Small intestine (tissue), 7 donors: ENCODE measurements around the gene ASCC3. TPM values are rescaled to one million over a fixed set of nuclear protein-coding genes. Genes with fewer than 3 reads are reported as not detected.
A peak's percentile ranks its signal among the peaks of the same experiment; 100 is the strongest.

Source experiments
- DNase-seq, 2 donors: peaks; one replicate each; pipeline versions ENCODE4 v3.0.0 to v3.0.0-alpha.2; 2013
- FAIRE-seq: peaks from 2 replicates; lab custom pipeline; 2012; peaks lifted over from hg19 to GRCh38; lab: Jason Lieb, UNC
- H3K27ac ChIP-seq, 3 donors: one replicate each; pipeline ENCODE4 v1.5.1; 2013; ENCODE audit warnings: low read length in 2 of 3, mild to moderate bottlenecking in 2 of 3, control low read depth in 1 of 3, inconsistent platforms in 1 of 3, low read depth in 1 of 3, moderate library complexity in 1 of 3
- H3K27me3 ChIP-seq, 3 donors: one replicate each; pipeline ENCODE4 v1.6.1; 2013; ENCODE audit warnings: low read length in 3 of 3, inconsistent platforms in 1 of 3; ENCODE audit not compliant: control insufficient read depth in 3 of 3, insufficient read depth in 3 of 3
- H3K36me3 ChIP-seq, 3 donors: one replicate each; pipeline ENCODE4 v1.6.1; 2013; ENCODE audit warnings: low read length in 3 of 3, inconsistent platforms in 1 of 3, low read depth in 1 of 3, mild to moderate bottlenecking in 1 of 3, moderate library complexity in 1 of 3; ENCODE audit not compliant: control insufficient read depth in 3 of 3, insufficient read depth in 2 of 3
- H3K4me1 ChIP-seq, 3 donors: one replicate each; pipeline ENCODE4 v1.6.1; 2013; ENCODE audit warnings: low read length in 2 of 3, inconsistent platforms in 1 of 3, low read depth in 1 of 3, mild to moderate bottlenecking in 1 of 3, moderate library complexity in 1 of 3; ENCODE audit not compliant: control insufficient read depth in 3 of 3, insufficient read depth in 2 of 3
- H3K4me3 ChIP-seq, 3 donors: one replicate each; pipeline ENCODE4 v1.5.1; 2013; ENCODE audit warnings: low read length in 3 of 3, control low read depth in 1 of 3, inconsistent platforms in 1 of 3, low read depth in 1 of 3, mild to moderate bottlenecking in 1 of 3, moderate library complexity in 1 of 3
- H3K9me3 ChIP-seq, 2 donors: one replicate each; pipeline ENCODE4 v1.6.1; 2013; ENCODE audit warnings: low read depth in 1 of 2, low read length in 1 of 2; ENCODE audit not compliant: control insufficient read depth in 2 of 2, insufficient read depth in 1 of 2
- WGBS, 3 donors: extraction: QIAGEN DNeasy Blood & Tissue Kit; methylation state at CpG; one replicate each; pipeline ENCODE4 v1.1.7; 2013; 5-methylcytosine and 5-hydroxymethylcytosine counted together
- polyA plus RNA-seq, 4 donors: library from polyadenylated mRNA; stranded (reverse) in 3 of 4; unstranded in 1 of 4; fragments of 200-250 nt in 3 of 4; fragments of 120-200 nt in 1 of 4; gene quantifications; one replicate each; pipeline versions ENCODE4 v1.2.1 to v1.2.3, GENCODE V29; 2013
- donor health status: healthy with polysubstance abuse.
- donor health status: control.
- donor health status: control.
- donor health status: Bipolar disorder and iron deficiency.
- donor health status: healthy.

ASCC3 gene
- polyA plus RNA-seq, 4 donors, result 6.8 to 29.0 (median 13.6) TPM

- Histone ChIP-seq H3K4me3 (peak overlapping the region; percentile 83 to 96 (median 87)), H3K27me3 (no peaks in the 10 kb centered on the region), H3K36me3 (no peaks in the 10 kb centered on the region), H3K4me1 (peaks cover 5% of the 10 kb centered on the region in 3 donors), H3K9me3 (no peaks in the 10 kb centered on the region), H3K27ac (peak overlapping the region; percentile 90 to 100 (median 98))
- WGBS, 3 donors, result 2 to 8% (median 3%) methylated on average over 5 of the region's 5 CpGs
- DNase-seq (peak; percentile 20 to 53), FAIRE-seq (no peak)
Observed at GRCh38 chr6:100880149-100880852, 828 bp downstream of the ASCC3 start.

GRCh38 chr6:100879317-100879716 is 1.8 kb downstream of the ASCC3 start:
- Histone ChIP-seq H3K27me3 (no peaks in the 10 kb centered on the region), H3K9me3 (no peaks in the 10 kb centered on the region), H3K4me3 (no peak overlapping the region), H3K4me1 (peaks cover 5% of the 10 kb centered on the region in 3 donors), H3K36me3 (no peaks in the 10 kb centered on the region), H3K27ac (no peak overlapping the region)
- 93 to 100% (median 94%) methylated on average over 2 of the region's 2 CpGs for WGBS, 3 donors
- FAIRE-seq (no peak), DNase-seq (no peak)

- Histone ChIP-seq H3K36me3 (no peaks in the 10 kb centered on the region), H3K27me3 (no peaks in the 10 kb centered on the region), H3K4me1 (peaks cover 5% of the 10 kb centered on the region in 3 donors), H3K27ac (no peak overlapping the region), H3K4me3 (no peak overlapping the region), H3K9me3 (peaks cover 0 to 5% of the 10 kb centered on the region in 2 donors)
- no peak for FAIRE-seq
- no peak for DNase-seq
Observed at GRCh38 chr6:100877851-100878250, 3.3 kb downstream of the ASCC3 start.

GRCh38 chr6:100876251-100876650 is 4.9 kb downstream of the ASCC3 start:
- peaks cover 3 to 5% (median 5%) of the 10 kb centered on the region in 3 donors for H3K4me1 ChIP-seq
- DNase-seq, result peak; percentile 16 to 27
- H3K36me3 ChIP-seq, result peaks cover 0 to 7% (median 0%) of the 10 kb centered on the region in 3 donors
- FAIRE-seq, result no peak
- no peak overlapping the region for H3K27ac ChIP-seq
- no peaks in the 10 kb centered on the region for H3K27me3 ChIP-seq
- no peak overlapping the region for H3K4me3 ChIP-seq
- peaks cover 0 to 5% of the 10 kb centered on the region in 2 donors for H3K9me3 ChIP-seq

- no peak for DNase-seq
- H3K4me1 ChIP-seq, result no peaks in the 10 kb centered on the region
- 20 to 69% (median 52%) methylated on average over 2 of the region's 2 CpGs for WGBS, 3 donors
- H3K27me3 ChIP-seq, result no peaks in the 10 kb centered on the region
- peaks cover 0 to 11% (median 2%) of the 10 kb centered on the region in 3 donors for H3K36me3 ChIP-seq
- H3K4me3 ChIP-seq, result no peak overlapping the region
- FAIRE-seq, result peak; percentile 30
- no peak overlapping the region for H3K27ac ChIP-seq
- H3K9me3 ChIP-seq, result no peaks in the 10 kb centered on the region
Observed at GRCh38 chr6:100865525-100865924, 15.6 kb downstream of the ASCC3 start.

- no peak for DNase-seq
- no peaks in the 10 kb centered on the region for H3K27me3 ChIP-seq
- H3K4me1 ChIP-seq, result no peaks in the 10 kb centered on the region
- H3K4me3 ChIP-seq, result no peak overlapping the region
- H3K36me3 ChIP-seq, result peaks cover 0 to 11% (median 2%) of the 10 kb centered on the region in 3 donors
- 46 to 79% (median 67%) methylated on average over 2 of the region's 2 CpGs for WGBS, 3 donors
- FAIRE-seq, result no peak
- no peaks in the 10 kb centered on the region for H3K9me3 ChIP-seq
- no peak overlapping the region for H3K27ac ChIP-seq
Observed at GRCh38 chr6:100862063-100862462, 19.1 kb downstream of the ASCC3 start.

- no peak for FAIRE-seq
Observed at GRCh38 chr6:100856146-100856545, 25.0 kb downstream of the ASCC3 start.

GRCh38 chr6:100851819-100852218 is 29.3 kb downstream of the ASCC3 start:
- DNase-seq (no peak), FAIRE-seq (no peak)
- no peaks in the 10 kb centered on the region for H3K4me1 ChIP-seq
- no peaks in the 10 kb centered on the region for H3K9me3 ChIP-seq
- no peaks in the 10 kb centered on the region for H3K27me3 ChIP-seq
- H3K4me3 ChIP-seq, result no peak overlapping the region
- peaks cover 0 to 10% (median 0%) of the 10 kb centered on the region in 3 donors for H3K36me3 ChIP-seq
- WGBS, 3 donors, result 97 to 98% (median 98%) methylated on average over 12 of the region's 12 CpGs
- H3K27ac ChIP-seq, result no peak overlapping the region

More at GRCh38 chr6:100856146-100856545, 25.0 kb downstream of the ASCC3 start:
- Histone ChIP-seq H3K36me3 (peaks cover 0 to 7% (median 0%) of the 10 kb centered on the region in 3 donors), H3K27me3 (no peaks in the 10 kb centered on the region), H3K27ac (no peak overlapping the region), H3K4me3 (no peak overlapping the region), H3K4me1 (no peaks in the 10 kb centered on the region), H3K9me3 (no peaks in the 10 kb centered on the region)
- no peak for DNase-seq

GRCh38 chr6:100850174-100850573 is 31.0 kb downstream of the ASCC3 start:
- Histone ChIP-seq H3K27ac (no peak overlapping the region), H3K9me3 (no peaks in the 10 kb centered on the region), H3K4me3 (no peak overlapping the region), H3K36me3 (peaks cover 0 to 10% (median 0%) of the 10 kb centered on the region in 3 donors), H3K4me1 (no peaks in the 10 kb centered on the region), H3K27me3 (no peaks in the 10 kb centered on the region)
- FAIRE-seq (no peak), DNase-seq (no peak)
- WGBS, 3 donors, result 75 to 82% (median 76%) methylated on average over 2 of the region's 2 CpGs
